WTC11 (cell line): ENCODE data around the gene CADM2. TPM values are rescaled to one million over a fixed set of nuclear protein-coding genes. Genes with fewer than 3 reads are reported as not detected.

ENCODE experiments used
- ATAC-seq: fragments of 200-7000 bp; cut with Tn5 transposase; 2 replicates; pipeline ENCODE4 v1.10.0; 2021; ENCODE audit warnings: mild to moderate bottlenecking, moderate library complexity
- CTCF ChIA-PET: fragments of 300-600 bp; sonication (Branson Sonifier 250); formaldehyde crosslinking; loops from one replicate; lab custom pipeline; 2021; ENCODE audit warnings: antibody characterized with exemption; lab: Charles Lee
- POLR2A ChIA-PET: fragments of 350-600 bp; sonication (Branson Sonifier 250); formaldehyde crosslinking; loops from one replicate; lab custom pipeline; 2021; ENCODE audit warnings: antibody characterized with exemption; lab: Charles Lee
- DNase-seq: peaks from one replicate; pipeline ENCODE4 v3.0.0; 2021; ENCODE audit warnings: low spot score
- H3K27ac Mint-ChIP-seq: 2 replicates; pipeline ENCODE4 v1.8.0; 2021; ENCODE audit warnings: mixed read lengths
- H3K27me3 Mint-ChIP-seq: 2 replicates; pipeline ENCODE4 v1.8.0; 2021; ENCODE audit warnings: low read depth, mild to moderate bottlenecking, moderate library complexity, mixed read lengths
- H3K36me3 Mint-ChIP-seq: 2 replicates; pipeline ENCODE4 v1.8.0; 2021; ENCODE audit warnings: mixed read lengths
- H3K4me1 Mint-ChIP-seq: 2 replicates; pipeline ENCODE4 v1.8.0; 2022; ENCODE audit warnings: mixed read lengths
- H3K4me3 Mint-ChIP-seq: 2 replicates; pipeline ENCODE4 v1.8.0; 2021; ENCODE audit warnings: mild to moderate bottlenecking, moderate library complexity, mixed read lengths
- H3K9me3 Mint-ChIP-seq: 2 replicates; pipeline ENCODE4 v1.8.0; 2021; ENCODE audit warnings: mixed read lengths
- ARID4B ChIP-seq: sonication (generic); formaldehyde crosslinking; IDR thresholded peaks from 2 replicates; pipeline ENCODE4 v1.8.0; 2023; ENCODE audit warnings: missing genetic modification reagents, mild to moderate bottlenecking, borderline replicate concordance
- ATF1 ChIP-seq: sonication (generic); formaldehyde crosslinking; IDR thresholded peaks from 2 replicates; pipeline ENCODE4 v1.8.1; 2023; ENCODE audit warnings: mild to moderate bottlenecking, moderate library complexity, missing genetic modification reagents
- CDX4 ChIP-seq: fragments of 250-450 bp; sonication (Bioruptor Pico); IDR thresholded peaks from 2 replicates; pipeline ENCODE4 v1.9.0; 2021; ENCODE audit warnings: moderate library complexity, mild to moderate bottlenecking, inconsistent platforms, borderline replicate concordance
- FOXK1 ChIP-seq: sonication (generic); formaldehyde crosslinking; IDR thresholded peaks from 2 replicates; pipeline ENCODE4 v1.8.0; 2022; ENCODE audit warnings: mild to moderate bottlenecking, moderate library complexity, missing genetic modification reagents
- GRHL2 ChIP-seq: fragments of 250-450 bp; sonication (Bioruptor Pico); IDR thresholded peaks from 2 replicates; pipeline ENCODE4 v1.8.0; 2022; ENCODE audit warnings: mild to moderate bottlenecking, moderate library complexity; ENCODE audit not compliant: insufficient replicate concordance, severe bottlenecking
- GTF2I ChIP-seq: fragments of 250-450 bp; sonication (Bioruptor Pico); conservative IDR thresholded peaks from 2 replicates; pipeline ENCODE4 v1.4.0; 2021; ENCODE audit warnings: mild to moderate bottlenecking
- HMGA2 ChIP-seq: fragments of 250-450 bp; sonication (Bioruptor Pico); IDR thresholded peaks from 2 replicates; pipeline ENCODE4 v1.4.0; 2021; ENCODE audit warnings: mild to moderate bottlenecking, moderate library complexity
- IRF2 ChIP-seq: sonication (generic); formaldehyde crosslinking; IDR thresholded peaks from 2 replicates; pipeline ENCODE4 v1.8.0; 2022; ENCODE audit warnings: low read depth, missing genetic modification reagents, borderline replicate concordance
- MAX ChIP-seq: sonication (generic); formaldehyde crosslinking; IDR thresholded peaks from 2 replicates; pipeline ENCODE4 v1.8.0; 2022; ENCODE audit warnings: mild to moderate bottlenecking, missing genetic modification reagents
- MXD4 ChIP-seq: fragments of 250-450 bp; sonication (Bioruptor Pico); IDR thresholded peaks from 2 replicates; pipeline ENCODE4 v1.8.0; 2021; ENCODE audit warnings: mild to moderate bottlenecking, moderate library complexity, borderline replicate concordance
- SOX15 ChIP-seq: fragments of 250-450 bp; sonication (Bioruptor Pico); IDR thresholded peaks from 2 replicates; pipeline ENCODE4 v1.9.0; 2021; ENCODE audit warnings: mild to moderate bottlenecking
- SP1 ChIP-seq: sonication (generic); formaldehyde crosslinking; conservative IDR thresholded peaks from 2 replicates; pipeline ENCODE4 v1.8.1; 2022; ENCODE audit warnings: missing genetic modification reagents
- TEAD1 ChIP-seq: sonication (generic); formaldehyde crosslinking; IDR thresholded peaks from 2 replicates; pipeline ENCODE4 v1.8.0; 2022; ENCODE audit warnings: mild to moderate bottlenecking, missing genetic modification reagents
- ZNF671 ChIP-seq: fragments of 250-450 bp; sonication (Bioruptor Pico); IDR thresholded peaks from 2 replicates; pipeline ENCODE4 v1.8.0; 2021; ENCODE audit warnings: mild to moderate bottlenecking
- total RNA-seq: library from RNA; stranded (reverse); gene quantifications from 3 replicates; pipeline ENCODE4 v1.2.3, GENCODE V29; 2021
- TF ChIP-seq, protein P1 (sequence below): fragments of 200-600 bp; IDR thresholded peaks from 2 replicates; pipeline ENCODE4 v1.8.0; 2022; ENCODE audit warnings: antibody characterized with exemption
- TF ChIP-seq, protein P2 (sequence below): sonication (generic); formaldehyde crosslinking; IDR thresholded peaks from 2 replicates; pipeline ENCODE4 v1.8.1; 2022; ENCODE audit warnings: low read depth, missing genetic modification reagents, borderline replicate concordance

Gene CADM2
- total RNA-seq, 1 experiment from 2014 or later = 18.8 TPM

GRCh38 chr3:85377115-85377514 lies 418.3 kb downstream of the CADM2 start (continued):
- TF ChIP-seq GRHL2 = no peak
- TF ChIP-seq FOXK1 = no peak
- no peak for TF ChIP-seq MXD4 (CRISPR knock-in tag)

GRCh38 chr3:85384372-85384771 lies 425.6 kb downstream of the CADM2 start:
- H3K9me3 Mint-ChIP-seq = no peaks in the 10 kb centered on the region
- no peak overlapping the region for H3K27ac Mint-ChIP-seq
- ATAC-seq (no peak), DNase-seq (no peak)
- no peaks in the 10 kb centered on the region for H3K4me1 Mint-ChIP-seq
- TF ChIP-seq CDX4 (no peak), HMGA2 (CRISPR knock-in tag) (no peak), MAX (CRISPR knock-in tag) (no peak), GTF2I (CRISPR knock-in tag) (no peak), ATF1 (CRISPR knock-in tag) (no peak), ZNF671 (CRISPR knock-in tag) (no peak), TEAD1 (no peak)
- TF ChIP-seq, protein P1, sequence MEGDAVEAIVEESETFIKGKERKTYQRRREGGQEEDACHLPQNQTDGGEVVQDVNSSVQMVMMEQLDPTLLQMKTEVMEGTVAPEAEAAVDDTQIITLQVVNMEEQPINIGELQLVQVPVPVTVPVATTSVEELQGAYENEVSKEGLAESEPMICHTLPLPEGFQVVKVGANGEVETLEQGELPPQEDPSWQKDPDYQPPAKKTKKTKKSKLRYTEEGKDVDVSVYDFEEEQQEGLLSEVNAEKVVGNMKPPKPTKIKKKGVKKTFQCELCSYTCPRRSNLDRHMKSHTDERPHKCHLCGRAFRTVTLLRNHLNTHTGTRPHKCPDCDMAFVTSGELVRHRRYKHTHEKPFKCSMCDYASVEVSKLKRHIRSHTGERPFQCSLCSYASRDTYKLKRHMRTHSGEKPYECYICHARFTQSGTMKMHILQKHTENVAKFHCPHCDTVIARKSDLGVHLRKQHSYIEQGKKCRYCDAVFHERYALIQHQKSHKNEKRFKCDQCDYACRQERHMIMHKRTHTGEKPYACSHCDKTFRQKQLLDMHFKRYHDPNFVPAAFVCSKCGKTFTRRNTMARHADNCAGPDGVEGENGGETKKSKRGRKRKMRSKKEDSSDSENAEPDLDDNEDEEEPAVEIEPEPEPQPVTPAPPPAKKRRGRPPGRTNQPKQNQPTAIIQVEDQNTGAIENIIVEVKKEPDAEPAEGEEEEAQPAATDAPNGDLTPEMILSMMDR = no peak
- no peaks in the 10 kb centered on the region for H3K27me3 Mint-ChIP-seq
- H3K36me3 Mint-ChIP-seq = no peaks in the 10 kb centered on the region
- no peak overlapping the region for H3K4me3 Mint-ChIP-seq
- CTCF ChIA-PET = no interaction called here
- POLR2A ChIA-PET = no interaction called here

GRCh38 chr3:85387913-85388505 lies 429.2 kb downstream of the CADM2 start:
- peaks cover 9% of the 10 kb centered on the region for H3K4me1 Mint-ChIP-seq
- no peaks in the 10 kb centered on the region for H3K27me3 Mint-ChIP-seq
- ChIA-PET POLR2A (no interaction called here), CTCF (no interaction called here)
- TF ChIP-seq, protein P2, sequence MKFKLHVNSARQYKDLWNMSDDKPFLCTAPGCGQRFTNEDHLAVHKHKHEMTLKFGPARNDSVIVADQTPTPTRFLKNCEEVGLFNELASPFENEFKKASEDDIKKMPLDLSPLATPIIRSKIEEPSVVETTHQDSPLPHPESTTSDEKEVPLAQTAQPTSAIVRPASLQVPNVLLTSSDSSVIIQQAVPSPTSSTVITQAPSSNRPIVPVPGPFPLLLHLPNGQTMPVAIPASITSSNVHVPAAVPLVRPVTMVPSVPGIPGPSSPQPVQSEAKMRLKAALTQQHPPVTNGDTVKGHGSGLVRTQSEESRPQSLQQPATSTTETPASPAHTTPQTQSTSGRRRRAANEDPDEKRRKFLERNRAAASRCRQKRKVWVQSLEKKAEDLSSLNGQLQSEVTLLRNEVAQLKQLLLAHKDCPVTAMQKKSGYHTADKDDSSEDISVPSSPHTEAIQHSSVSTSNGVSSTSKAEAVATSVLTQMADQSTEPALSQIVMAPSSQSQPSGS (CRISPR knock-in tag) = no peak
- TF ChIP-seq SOX15 (CRISPR knock-in tag) (no peak), CDX4 (no peak), SP1 (CRISPR knock-in tag) (no peak), ATF1 (CRISPR knock-in tag) (no peak), IRF2 (CRISPR knock-in tag) (no peak), ARID4B (CRISPR knock-in tag) (no peak)
- no peaks in the 10 kb centered on the region for H3K36me3 Mint-ChIP-seq
- no peak overlapping the region for H3K4me3 Mint-ChIP-seq
- DNase-seq (no peak), ATAC-seq (no peak)
- H3K27ac Mint-ChIP-seq = no peak overlapping the region
- H3K9me3 Mint-ChIP-seq = no peaks in the 10 kb centered on the region; the same call in 1 of the 2 replicates
